NCI-H2196 treated with DMSO at 0.1 percent for 48 hours (cell line): ENCODE data around the gene ETS1.
A peak's percentile ranks its signal among the peaks of the same experiment; 100 is the strongest.

ENCODE experiments used
- DNase-seq: peaks from one replicate; lab custom pipeline; 2025; ENCODE audit not compliant: unreplicated experiment; lab: John Stamatoyannopoulos, UW

Gene ETS1

DNA sequence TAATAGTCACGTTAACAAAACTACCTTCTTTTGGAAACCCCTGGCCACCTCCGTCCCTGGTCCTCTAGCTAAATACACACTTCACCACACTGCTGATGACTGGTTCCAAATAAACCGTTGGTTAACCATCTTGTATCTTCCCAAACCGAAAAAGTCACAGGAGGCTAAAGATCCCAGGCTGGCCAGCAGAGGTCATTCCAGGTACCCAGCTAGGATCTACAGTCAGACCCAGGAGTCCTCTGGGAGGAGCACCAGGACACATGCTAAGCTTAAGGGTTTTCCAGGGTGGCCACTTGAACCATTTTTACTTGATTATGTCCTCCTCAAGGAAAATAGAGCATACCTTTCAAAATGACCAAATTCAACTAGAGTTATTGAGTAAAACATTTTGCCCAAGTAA is 103.2 kb downstream of the ETS1 start:
- DNase-seq, result no peak

DNA sequence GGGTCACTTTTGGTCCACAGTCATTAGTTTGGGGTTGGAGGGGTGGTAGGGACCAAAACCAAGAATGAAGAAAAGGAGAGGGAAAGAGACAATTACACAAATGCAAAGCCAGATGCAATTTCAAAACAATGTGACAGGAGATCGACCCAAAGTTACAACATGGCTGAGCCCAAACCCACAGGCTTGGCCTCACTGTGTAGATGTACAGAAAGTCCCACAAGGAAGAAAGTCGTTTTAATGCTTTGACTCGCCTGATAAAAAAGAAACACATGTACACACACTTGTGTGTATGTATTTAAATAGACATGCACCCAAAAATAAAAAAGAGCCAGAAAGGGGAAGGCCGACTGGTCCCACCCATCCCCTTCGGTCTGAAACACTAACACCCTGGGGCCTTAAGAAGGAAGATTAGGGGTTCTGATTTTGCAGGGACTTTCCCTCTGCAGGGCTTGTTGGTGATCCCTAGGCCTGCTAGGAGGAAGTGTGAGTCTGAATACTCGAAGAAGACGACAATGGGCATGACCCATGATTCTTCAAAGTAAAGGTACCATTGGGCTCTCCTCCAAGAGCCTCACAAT is 104.1 kb downstream of the ETS1 start:
- DNase-seq, result no peak

DNA sequence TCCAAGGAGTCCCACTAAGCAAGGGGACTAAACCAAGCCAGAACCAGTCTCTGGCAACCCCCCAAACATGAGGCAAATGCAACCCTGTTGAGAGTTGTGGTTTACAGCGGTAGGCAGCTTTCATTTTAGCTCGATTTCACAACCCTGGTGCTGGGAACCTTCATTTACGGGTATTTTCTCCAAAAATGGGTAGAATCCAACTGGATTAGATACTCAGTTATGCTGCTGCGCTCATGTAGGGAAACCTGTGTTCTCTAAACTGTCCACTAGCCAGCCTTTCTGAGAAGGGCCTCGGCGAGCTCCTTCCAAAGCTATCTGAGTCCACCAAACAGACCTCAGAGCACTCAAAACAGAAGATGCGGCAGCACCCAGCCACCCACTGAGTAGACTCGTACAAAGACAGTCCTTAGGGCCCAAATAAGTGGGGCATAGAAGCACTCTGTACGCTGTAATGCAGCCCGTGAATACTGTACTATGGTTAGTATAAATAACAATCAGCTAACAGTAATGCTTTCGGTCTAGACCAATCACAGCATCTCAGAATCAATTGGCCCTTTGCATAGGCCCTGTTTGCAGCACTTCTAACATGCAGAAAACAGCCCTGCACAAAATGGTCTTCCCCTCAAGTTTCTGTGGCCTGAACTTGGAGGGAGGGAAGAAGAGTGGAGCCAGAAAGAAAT is 104.7 kb downstream of the ETS1 start:
- no peak for DNase-seq

DNA sequence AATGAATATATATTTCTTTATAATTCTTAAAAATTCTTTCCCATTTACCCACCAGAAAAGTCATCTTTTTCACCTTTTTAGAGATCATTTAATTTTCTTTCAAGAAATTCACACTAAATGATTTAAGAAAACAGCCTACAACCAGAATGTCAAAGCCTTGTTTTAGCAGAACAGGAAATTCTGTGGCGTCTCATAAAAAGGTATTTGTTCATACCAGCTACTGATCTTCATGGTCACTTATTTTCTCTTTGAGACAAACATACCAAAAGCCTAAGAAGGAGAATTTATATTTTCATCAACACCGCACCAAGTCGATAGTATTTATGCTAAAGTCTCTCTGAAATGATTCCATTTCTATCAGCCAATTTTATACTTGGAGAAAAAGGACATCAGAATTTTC is 105.3 kb downstream of the ETS1 start:
- DNase-seq, result no peak

DNA sequence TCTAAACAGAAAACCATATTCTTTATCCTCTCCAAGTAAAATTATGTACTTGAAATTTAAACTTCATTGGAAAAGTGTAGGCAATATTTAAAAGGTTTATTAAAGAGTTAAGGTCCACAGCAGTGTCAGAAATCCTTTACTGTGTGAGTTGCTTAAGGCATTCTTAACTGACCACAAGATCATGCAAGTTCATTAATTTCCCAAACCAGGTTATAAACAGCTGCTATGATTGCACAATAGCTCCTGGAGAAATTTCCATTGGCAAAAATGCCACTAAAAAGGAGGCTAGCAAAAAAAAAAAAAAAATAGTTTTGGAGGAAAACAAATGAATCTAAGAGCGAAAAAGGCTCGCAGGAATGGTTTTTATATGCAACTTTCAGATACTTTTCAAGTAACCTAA is 106.2 kb downstream of the ETS1 start:
- no peak for DNase-seq

DNA sequence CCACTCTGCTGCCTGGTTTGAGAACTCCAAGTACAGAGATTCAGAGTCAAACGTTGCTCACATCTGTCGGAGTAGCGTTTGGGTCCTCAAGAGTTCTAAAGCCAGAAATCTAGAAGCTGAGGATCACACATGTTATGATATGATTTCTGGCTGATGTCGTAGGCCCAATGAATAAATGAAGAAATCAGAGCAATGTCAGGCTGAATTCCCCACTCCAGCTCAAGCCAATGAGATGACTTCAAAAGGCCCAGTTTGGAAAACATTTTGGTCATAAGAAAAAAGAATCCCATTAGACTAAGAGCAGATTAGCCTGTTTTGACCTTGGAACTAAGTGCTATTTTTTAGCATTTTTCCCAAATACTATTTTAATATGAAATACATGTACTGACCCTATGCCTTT is 106.7 kb downstream of the ETS1 start:
- no peak for DNase-seq

DNA sequence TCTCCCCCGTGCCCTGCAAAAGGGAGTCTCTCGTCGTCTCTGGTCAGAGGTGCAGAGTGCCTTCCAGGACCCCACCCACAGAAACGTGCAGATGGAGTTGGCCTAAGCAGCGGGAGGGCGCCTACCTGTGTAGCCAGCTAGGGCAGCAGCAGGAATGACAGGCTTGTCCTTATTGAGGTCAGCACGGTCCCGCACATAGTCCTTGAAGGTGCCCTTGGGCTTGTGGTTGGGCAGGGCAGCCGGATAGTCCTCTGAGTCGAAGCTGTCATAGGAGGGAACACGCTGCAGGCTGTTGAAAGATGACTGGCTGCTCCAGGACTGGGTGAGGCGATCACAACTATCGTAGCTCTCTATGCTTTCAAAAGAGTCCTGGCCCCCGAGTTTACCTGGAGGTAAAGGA is 107.3 kb downstream of the ETS1 start:
- no peak for DNase-seq

DNA sequence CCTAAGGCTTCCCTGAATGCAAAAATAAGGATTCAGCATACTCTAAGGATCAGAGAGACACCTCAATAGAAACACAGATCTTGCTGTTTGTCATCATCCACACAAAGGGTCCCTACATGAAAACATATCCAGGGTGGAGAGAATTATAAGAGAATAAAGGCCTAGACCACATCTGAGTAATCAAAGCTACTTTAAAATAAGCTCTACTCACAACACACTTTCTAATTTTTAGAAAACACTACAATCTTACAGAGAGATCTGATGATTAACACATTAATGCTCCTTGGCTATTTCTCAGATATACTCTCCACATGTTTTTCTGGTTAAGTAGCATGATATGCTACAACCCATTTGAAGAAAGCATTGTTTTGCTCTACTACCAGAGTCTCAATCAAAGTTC is 108.2 kb downstream of the ETS1 start:
- no peak for DNase-seq

DNA sequence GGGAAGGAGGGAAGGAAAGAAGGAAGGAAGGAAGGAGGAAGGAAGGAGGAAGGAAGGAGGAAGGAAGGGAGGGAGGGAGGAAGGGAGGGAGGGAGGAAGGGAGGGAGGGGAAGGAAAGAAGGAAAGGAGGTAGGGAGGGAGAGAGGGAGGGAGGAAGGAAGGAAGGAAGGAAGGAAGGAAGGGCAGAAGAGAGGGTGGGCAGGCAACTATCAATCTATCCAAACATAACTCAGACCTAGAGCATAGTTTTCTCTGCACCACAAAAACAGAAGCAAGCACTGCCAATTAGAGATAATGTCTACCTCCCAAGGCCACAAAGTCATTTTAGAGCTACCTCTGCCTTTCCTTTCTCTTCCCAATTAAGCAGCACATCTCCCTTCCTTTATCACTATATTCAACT is 109.1 kb downstream of the ETS1 start:
- no peak for DNase-seq

DNA sequence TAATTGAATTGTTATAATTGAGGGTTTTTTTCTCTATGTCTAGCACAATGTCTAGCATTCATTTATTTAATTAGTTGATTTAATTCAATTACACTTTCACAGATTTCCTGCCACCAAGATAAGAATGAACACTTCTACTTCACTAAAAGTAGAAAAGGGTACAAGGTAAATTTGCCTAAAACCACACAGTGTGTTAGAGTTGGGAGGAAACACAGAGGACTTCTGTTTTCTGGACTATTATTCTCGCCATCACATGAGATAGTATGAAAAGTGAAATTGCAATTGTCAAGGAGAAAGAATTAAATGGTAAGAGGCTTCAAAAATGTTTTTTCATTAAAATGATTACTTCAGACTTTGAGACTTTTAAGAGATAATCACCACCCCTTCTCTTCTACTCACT is 109.5 kb downstream of the ETS1 start:
- no peak for DNase-seq

DNA sequence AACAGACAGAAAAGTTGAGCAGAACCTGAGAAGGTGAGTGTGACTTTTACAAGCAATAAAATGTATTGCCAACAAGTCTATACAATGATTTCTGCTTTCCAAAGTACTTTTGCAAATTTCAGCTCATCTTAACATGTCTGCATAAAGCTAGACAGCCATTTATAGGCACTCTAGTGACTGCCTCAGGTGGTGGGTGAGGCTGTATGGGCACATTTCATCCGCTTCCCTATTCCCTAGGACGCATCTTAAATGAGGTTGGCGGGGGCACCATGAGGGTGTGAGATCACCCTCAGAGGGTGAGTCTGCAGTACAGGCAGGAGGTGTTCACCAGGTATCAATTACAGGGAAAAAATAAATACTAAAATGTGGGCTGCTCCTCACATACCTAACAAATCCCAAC is 110.1 kb downstream of the ETS1 start:
- DNase-seq, result no peak

DNA sequence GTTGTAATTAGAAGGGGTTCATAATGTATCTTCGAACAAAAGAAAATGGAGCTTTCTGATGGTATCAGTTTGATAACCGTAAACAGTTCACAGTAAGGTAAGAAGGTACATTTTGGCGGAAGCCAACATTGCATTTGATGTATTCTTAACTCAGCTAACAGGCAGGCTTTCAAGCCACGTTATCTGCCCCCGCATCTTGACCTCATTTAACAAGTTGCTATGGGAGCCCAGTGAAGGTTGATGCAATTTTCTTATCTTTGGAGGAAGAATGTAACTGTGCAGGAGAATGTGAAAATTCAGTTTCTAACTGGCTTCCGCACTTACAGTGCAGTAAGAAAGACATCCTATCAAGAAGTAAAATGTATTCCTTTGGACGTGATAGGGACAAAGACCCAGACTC is 110.6 kb downstream of the ETS1 start:
- DNase-seq, result no peak

DNA sequence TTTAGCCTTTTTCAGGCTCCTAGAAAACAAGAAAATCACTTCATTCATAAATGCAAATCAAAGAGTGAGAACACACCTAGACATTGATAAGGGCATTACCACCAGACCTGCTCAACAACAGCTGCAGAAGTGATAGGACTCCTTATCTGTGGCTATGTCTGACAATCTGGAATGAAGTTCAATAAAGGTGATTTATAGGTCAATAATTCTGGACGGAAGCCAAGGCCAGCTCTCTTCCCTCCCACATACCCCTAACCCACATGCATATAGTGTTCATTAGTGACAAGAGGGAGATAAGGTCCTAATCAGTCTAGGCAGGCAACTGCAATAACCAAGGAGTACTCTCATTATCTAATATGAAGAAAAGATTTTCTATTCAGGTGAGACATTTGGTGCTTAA is 111.3 kb downstream of the ETS1 start:
- DNase-seq, result no peak

DNA sequence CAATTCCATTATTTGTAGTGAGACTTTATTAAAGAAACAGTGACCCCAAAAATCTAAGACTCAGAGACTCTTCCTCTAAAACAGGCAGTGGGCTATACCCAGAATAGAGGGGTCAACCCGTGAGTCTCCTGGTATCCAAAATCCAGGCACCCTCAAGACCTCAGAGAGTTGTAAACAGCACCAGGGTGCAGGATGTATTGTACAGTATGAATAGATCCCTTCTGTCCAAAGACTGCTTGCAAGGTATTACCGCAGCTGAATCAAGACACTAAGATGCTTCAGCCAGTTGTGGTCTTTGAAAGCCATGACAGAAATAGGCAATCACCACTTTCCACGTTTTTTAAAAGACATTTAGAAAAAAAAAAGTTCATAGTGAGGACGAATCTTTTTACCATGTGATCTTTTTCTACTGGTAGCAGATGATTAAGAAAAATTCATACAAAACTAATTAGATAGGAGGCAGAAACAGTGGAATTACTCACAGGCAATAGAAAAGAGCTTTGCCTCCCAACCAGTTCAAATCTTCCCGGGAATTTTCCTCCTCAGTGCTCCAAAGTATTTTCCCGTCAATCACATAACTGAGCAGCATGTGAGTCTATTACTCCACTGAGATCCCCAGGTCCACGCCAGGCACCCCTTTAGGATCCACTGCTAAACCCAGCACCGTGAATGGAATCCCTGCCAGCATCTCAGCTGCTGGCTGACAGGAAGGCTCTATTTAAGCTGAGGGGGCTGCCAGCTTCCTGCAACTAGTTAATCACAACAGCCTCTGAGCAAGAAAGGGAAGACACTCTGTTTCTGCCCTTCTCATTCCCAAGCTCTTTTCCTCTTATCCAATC is 113.1 kb downstream of the ETS1 start:
- DNase-seq, result no peak

DNA sequence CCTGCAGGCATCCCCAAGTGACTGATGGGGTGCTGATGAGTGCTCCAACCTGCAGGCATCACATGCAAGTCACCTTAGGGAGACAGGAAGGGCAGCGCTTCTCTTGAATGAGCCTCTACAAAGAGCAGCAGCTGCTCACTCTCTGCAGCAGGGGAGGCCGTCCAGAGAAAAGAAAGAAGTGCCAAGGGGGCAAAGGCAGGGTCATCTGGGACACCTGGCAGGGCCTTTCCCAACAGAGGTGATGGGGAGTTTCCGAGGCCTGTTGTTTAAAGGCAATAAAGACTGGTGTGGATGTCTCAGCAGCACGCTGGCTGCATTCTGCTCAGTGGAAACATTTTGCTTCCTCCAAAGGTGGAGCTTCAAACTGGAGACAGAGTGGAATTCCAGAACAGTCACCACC is 113.7 kb downstream of the ETS1 start:
- peak; percentile 54 for DNase-seq

DNA sequence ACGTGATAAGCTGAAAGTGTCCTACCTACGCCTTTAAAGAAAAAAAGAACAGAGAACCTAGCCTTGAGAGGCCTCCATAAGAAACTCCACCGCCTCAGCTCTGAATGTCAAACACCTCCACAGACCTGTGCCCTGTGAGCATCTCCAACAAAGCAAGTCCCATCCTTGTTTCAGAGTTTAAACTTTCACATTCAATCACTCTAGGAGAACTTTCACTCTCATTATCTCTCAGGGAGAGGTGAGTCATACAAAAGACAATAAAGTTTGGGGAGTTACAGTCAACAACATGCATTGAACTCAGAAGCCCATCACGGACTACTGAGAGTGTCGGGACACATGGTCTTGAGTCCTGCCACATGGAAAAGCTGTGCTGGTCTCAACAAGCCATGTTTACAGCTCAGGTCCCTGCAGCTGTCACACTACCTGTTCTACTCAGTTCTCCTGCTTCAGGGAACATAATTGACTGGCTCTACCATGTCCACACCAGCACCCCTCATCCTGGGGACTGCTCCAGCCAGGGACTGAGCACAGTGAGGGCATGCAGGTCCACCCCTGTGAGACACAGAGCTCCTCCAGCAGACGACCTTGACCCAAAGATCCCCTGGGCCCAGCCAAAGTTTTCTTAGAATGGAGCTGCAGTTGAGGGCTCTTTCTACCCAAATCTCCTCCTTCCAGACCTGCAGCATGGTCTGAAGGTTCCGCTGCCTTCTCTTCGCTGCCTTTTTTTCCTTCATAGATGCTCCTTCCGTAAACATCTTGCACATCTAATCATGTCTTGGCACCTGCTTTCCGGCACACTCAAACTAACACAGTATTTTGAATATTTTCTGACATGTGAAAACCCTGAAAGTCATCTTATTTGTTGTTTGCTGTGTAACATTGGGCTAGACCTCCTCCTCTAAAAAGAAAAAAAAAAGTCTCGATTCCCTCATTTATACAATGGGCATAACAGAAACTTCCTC is 114.9 kb downstream of the ETS1 start:
- DNase-seq, result no peak

DNA sequence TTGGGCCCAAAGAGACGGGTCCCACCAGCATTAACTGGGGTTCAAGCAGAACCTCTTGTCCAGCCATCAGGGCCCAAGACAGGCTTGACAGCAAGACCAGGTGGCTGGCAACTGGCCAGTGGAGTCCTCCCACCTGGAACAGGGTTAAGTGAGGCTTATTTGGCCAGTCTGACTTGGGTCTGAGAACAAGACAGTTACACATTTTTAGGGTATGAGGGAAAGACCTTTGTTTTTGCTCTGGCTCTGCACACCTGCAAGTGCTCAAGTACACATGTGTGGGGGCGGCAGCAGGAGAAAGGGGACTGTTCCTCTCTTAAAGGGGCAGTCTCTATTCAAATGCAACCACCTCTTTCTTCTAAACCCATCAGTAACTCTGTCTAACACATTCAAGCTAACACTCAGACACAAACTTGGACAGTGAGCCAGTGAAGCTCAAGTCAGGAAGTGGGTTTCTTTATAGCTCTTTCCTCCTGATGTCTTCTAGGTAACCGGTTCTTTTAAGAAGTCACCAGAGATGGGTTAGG is 116.2 kb downstream of the ETS1 start:
- no peak for DNase-seq

DNA sequence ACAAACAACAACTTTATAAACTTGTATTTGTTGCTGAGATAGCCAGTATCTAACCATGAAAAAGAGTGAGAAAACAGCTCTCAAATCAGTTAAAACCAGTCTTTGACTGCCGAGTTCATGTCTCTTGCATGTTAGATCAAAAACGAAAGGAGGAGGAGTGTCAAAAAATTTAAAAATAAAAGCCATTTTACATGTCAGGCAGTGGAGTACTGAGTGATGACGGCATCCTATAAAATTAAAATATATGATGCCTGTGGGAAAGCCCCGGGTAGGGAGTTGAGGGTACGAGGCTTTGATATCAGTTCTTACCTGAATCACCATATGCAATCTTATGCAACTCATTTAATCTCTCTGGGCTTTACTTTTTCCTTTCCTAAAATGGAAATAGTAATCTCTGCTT is 117.3 kb downstream of the ETS1 start:
- no peak for DNase-seq

DNA sequence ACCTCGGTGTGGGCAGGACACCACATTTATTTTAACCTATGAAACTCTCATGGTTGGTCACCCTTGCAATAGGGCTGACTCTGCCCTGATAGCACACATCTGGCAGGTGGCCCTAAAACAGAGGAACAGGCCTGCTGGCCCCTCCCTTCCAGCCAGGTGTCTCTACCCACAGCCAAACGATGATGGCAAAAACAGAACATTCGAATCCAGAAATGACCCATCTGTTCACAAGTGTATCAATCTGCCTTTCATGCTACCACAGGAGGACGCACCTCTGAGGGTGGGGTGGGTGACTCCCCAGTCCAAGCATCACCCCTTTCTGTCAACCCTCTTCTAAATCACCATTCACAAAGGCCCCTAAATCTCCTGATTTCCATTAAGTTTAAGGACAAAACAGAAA is 118.1 kb downstream of the ETS1 start:
- no peak for DNase-seq

DNA sequence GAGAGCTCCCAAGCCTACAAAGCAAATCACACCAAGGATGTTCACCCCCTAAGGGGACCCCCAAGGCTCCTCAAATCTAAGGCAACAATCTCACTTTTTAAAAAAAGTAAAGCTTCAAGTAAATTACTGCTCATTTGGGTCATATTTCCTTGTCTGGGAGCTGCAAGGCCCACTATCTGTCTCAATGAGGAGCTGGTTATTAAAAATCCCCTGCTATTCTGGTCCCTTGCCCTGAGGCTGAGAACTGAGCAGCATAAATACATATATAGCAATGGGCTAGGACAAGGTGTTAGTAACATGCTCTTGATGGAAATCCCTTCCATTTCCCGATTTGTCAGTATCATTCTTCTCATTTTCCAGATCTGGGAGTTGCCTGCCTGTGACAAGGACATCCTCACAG is 119.2 kb downstream of the ETS1 start:
- DNase-seq, result no peak

DNA sequence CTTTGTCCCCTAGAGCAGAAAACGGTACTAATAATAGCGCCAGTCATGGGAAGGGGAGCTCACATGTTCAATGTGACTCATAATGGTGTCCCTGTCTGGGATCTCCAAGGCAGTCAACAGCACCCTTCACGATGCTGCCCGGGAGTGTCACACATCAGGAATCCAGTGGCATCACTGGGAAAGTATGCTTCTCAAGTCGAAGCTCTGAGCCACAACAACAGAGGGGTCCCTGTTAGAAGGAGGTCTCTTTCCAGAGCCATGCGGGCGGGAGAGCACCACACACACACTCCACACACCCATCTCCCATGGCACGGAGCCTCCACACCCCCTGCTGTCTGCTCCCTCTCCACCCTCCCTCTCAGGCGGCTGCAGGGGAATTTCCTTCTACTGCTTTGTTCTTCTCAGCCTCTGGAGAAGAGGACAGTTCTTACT is 119.7 kb downstream of the ETS1 start:
- DNase-seq, result no peak
